HG02885 (cell line): ENCODE results near the gene RPL10A.

ENCODE experiments used
- ATAC-seq: cut with Tn5 transposase; IDR thresholded peaks from one replicate; pipeline ENCODE4 v1.9.1; 2021; ENCODE audit warnings: mild to moderate bottlenecking; ENCODE audit not compliant: unreplicated experiment, poor library complexity

RPL10A gene

DNA sequence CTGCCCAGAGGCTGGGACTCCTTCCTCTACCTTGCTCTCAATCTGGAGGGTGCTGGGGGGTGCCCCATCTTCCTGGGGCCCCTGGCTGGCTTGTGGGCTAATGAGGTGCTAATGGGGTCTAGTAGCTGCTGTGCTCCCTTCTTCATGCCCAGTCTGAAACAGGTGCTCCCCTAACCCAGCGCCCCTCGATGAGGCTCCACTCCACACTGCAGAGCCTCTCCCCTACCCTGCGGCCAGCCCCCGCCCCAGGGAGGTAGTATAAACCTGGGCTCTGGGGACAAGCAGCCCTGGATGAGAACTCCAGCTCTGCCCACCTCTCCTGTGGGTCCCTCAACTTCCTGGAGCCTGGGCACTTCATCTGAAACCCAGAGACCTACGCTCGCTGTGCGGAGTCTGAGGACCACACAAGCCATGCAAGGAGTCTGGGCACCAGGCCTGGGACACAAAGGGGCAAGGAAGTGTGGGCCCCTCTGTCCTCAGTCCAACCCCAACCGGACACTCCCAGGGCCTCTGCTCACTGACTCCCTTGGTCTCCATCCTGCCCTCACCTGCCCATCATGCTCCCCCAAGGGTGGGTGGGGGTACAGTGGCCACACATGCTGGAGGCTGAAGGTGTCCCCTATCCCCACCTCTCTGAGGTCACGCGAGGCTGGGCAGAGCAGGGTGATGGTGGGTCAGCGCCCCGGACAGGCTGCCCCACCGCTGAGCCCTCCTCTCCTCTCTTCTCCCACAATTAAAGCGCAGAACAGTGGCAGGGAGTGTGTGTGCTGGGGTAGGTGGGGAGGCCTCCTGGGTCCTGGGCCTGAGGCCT is 6.1 kb downstream of the RPL10A start:
- ATAC-seq, result no peak

DNA sequence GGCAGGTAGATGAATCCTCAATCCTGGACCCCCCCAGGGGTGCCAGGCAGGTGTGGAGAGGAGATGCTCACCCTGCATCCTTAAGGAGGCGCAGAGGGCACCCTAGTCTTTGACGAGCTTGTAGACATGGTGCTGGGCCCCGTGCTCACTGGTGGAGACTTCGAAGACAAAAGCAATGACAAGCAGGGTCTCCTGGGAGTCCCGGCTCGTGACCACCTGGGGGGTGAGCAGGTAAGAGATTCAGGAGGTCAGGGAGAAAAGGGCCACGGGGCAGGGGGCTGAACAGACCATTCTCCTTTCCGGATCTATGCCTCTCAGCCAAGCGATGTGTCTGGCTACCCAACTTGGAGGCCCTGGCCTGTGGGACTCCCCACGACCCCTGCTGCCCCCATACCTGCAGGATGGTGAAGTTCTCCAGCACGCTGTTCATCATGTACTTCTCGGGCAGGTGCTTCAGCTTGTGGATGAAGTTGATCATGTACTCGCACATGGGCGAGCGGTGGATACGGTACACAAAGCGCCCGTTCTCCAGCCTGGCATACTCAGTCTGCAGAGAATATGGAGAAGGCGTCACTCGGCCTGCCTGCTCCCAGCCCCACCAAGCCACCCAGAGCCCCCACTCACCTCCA is 6.9 kb downstream of the RPL10A start:
- no peak for ATAC-seq

- ATAC-seq, result no peak
Measured at GRCh38 chr6:35475573-35475972, 7.4 kb downstream of the RPL10A start.

GRCh38 chr6:35476004-35476403 is 7.8 kb downstream of the RPL10A start:
- no peak for ATAC-seq

GRCh38 chr6:35477028-35477427 is 8.8 kb downstream of the RPL10A start:
- ATAC-seq, result no peak

- no peak for ATAC-seq
Measured at GRCh38 chr6:35477551-35478179, 9.5 kb downstream of the RPL10A start.

- no peak for ATAC-seq
Measured at GRCh38 chr6:35478259-35478658, 10.1 kb downstream of the RPL10A start.

GRCh38 chr6:35480176-35480575 is 12.0 kb downstream of the RPL10A start:
- ATAC-seq, result no peak

DNA sequence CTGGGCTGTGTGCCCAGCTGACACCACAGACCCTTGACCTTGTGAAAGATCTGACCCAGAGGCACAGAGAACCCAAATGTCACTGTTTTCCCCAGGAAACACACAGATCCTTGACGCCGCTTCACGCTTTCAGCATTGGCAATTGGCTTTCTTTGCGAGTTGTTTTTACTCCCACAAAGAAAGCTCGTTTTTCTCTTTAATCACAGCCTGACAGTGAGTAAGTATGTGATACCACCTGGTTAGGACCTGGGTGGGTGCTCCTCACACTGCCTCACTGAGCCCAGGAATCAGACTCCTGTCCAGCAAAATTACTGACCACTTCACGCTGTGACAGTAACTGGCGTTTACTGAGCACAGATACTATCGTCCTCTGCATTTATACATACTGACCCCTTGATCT is 13.0 kb downstream of the RPL10A start:
- ATAC-seq, result no peak

- ATAC-seq, result no peak
Measured at GRCh38 chr6:35483062-35483461, 14.9 kb downstream of the RPL10A start.

- no peak for ATAC-seq
Measured at GRCh38 chr6:35483490-35483889, 15.3 kb downstream of the RPL10A start.

DNA sequence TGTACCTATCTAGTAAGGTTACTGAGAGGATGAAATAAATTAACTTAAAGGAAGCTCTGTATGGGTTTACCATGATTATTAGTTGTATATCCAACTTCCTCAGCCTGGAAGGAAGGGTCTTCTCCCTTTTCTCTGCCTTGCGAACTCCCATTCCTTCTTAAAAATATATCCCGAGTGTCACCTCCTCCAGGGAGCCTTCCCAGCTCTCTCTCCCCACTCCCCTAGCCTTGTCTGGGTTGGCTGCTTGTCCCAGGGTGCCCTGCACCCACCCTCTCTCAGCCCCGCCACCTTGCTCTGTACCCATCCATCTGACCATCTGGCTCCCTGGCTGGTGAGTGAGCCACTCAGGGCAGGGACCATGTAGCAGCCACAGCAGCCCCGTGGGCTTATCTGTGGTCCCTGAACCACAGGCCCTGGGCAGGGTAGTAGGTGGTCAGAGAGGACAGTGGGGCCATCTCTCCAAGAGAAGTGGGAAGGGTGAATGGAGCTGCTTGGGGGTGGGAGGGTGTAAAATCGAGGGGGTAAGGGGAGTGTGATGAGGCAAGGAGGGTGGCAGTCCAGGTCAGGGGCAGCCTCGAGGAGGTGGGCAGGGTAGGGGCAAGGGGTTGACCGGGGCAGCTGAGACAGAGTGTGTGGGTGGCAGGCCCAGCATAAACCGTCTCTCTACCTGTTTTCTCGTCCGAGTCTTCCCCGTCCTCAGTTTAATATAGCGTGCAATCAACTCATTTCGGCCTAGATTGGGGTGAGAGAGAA is 15.9 kb downstream of the RPL10A start:
- no peak for ATAC-seq

GRCh38 chr6:35484921-35485392 is 16.8 kb downstream of the RPL10A start:
- ATAC-seq, result no peak

GRCh38 chr6:35485402-35485877 is 17.2 kb downstream of the RPL10A start:
- ATAC-seq, result no peak

DNA sequence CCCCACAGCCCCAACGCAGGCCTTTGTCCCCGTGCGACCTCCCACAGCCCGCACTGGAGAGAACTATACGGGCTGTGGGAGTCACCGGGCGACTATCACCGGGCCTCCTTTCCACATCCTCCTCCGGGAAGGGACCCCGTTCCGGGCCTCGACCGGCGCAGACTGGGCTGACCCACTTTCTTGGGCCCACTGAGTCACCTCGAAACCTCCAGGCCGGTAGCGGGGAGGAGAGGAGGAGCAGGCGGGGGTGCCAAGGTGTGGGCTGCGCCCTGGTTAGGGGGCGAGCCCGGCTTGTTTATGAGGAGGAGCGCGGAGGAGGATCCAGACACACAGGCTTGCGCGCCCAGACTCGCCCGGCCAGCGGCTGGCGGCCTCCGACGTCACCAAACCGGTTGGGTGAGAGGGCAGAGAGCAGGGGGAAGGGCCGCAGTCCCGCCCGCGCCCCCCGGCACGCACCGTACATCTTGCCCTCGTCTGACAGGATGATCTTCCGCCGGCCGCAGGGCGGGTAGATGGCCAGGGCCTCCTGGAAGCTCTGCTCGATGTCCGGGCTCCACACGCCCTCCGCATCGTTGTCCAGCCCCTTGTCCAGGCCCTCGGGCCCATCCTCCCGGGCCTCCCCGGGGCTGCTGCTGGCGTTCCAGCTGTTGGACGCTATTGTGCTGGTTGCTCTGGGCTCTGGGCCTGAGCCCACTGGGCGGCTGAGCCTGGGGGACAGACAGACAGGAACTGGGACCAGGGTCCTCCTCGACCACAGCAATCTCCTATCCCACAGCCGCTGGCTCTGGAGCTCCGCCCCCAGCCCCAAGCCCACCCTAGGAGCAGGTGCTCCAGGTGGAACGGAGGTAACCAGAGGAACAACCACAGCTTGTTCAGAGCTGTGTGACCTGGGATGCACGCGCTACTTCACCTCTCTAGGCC is 18.1 kb downstream of the RPL10A start:
- ATAC-seq, result no peak

- ATAC-seq, result no peak
Measured at GRCh38 chr6:35487658-35488516, 19.7 kb downstream of the RPL10A start.

GRCh38 chr6:35488517-35488862 is 20.3 kb downstream of the RPL10A start:
- ATAC-seq, result no peak

- ATAC-seq, result no peak
Measured at GRCh38 chr6:35489066-35489465, 20.9 kb downstream of the RPL10A start.
